ENCODE data around the gene PATL1. TPM values are rescaled to one million over a fixed set of nuclear protein-coding genes. Genes with fewer than 3 reads are reported as not detected.
A peak's percentile ranks its signal among the peaks of the same experiment; 100 is the strongest.

PATL1 gene
- total and polyA plus RNA-seq, 2 of the 8 experiments (the other 6 are each of a cell fraction or from before 2014, with no cell fraction given), result 30.4 to 33.4 TPM

- TF ChIP-seq CHD7 (IDR thresholded peaks at IDR 0.05; ENCODE audit: insufficient replicate concordance, low read length) (no peak), KDM4A (IDR thresholded peaks at IDR 0.05; ENCODE audit: low read depth, low read length, severe bottlenecking) (peak; percentile 67), ASH2L (IDR thresholded peaks at IDR 0.05; ENCODE audit: low read length) (peak; percentile 93), GTF2F1 (IDR thresholded peaks at IDR 0.05; ENCODE audit: borderline replicate concordance, low read depth, low read length) (no peak; the same call in 1 of the 2 replicates), YY1 (IDR thresholded peaks at IDR 0.05; ENCODE audit: low read depth, low read length) (peak; percentile 21; the same call in 1 of the 2 replicates)
Measured at GRCh38 chr11:59668950-59669610, at the start of gene PATL1 (continued).

Measured in H1 (cell line).